ENCODE results near the gene GPC1.

DNA sequence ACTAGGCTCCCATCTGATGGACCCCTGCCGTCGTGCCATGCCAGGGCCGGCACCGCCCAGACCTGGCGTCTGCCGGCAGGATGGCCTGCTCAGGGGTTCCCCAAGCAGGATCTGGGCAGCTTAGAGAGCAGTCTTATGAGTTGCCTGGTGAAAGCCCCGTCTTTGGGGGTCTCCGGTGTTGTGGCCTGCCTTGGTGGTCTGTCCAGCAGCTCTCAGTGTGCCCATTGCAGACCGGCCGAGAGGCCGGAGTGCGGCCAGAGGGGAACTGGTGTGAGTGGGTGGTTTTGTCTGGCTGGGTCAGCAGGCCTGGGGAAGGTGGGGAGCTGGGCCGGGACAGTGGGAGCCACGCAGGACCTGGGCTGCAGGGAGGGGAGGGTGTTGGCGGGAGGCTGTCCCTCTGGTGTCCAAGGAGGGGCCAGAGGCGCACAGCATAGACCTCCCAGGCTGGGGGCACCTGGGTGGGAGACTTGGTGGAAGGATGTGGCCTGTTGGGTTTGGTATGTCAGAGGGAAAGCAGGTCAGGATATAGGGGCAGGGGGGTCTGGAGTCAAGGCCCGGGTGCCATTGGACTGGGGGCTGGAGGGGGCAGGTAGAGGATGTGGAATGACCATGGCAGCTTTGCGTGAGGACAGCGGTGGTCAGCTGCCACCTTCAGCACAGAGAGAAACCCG, 16.5 kb downstream of the GPC1 start:
- TF ChIP-seq, protein P1, sequence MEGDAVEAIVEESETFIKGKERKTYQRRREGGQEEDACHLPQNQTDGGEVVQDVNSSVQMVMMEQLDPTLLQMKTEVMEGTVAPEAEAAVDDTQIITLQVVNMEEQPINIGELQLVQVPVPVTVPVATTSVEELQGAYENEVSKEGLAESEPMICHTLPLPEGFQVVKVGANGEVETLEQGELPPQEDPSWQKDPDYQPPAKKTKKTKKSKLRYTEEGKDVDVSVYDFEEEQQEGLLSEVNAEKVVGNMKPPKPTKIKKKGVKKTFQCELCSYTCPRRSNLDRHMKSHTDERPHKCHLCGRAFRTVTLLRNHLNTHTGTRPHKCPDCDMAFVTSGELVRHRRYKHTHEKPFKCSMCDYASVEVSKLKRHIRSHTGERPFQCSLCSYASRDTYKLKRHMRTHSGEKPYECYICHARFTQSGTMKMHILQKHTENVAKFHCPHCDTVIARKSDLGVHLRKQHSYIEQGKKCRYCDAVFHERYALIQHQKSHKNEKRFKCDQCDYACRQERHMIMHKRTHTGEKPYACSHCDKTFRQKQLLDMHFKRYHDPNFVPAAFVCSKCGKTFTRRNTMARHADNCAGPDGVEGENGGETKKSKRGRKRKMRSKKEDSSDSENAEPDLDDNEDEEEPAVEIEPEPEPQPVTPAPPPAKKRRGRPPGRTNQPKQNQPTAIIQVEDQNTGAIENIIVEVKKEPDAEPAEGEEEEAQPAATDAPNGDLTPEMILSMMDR (IDR thresholded peaks at IDR 0.05), result no peak
- no peak for TF ChIP-seq POLR2A (IDR thresholded peaks at IDR 0.05)

Measured in uterus (tissue), 2 donors.